GM19099 (cell line): ENCODE measurements around the gene PRKAR2B.

Source experiments
- POLR2A ChIP-seq: IDR thresholded peaks from 3 replicates; pipeline ENCODE4 v1.6.1; 2011; ENCODE audit warnings: low read depth; ENCODE audit not compliant: insufficient read length; ENCODE audit errors: extremely low read depth

The PRKAR2B gene

DNA sequence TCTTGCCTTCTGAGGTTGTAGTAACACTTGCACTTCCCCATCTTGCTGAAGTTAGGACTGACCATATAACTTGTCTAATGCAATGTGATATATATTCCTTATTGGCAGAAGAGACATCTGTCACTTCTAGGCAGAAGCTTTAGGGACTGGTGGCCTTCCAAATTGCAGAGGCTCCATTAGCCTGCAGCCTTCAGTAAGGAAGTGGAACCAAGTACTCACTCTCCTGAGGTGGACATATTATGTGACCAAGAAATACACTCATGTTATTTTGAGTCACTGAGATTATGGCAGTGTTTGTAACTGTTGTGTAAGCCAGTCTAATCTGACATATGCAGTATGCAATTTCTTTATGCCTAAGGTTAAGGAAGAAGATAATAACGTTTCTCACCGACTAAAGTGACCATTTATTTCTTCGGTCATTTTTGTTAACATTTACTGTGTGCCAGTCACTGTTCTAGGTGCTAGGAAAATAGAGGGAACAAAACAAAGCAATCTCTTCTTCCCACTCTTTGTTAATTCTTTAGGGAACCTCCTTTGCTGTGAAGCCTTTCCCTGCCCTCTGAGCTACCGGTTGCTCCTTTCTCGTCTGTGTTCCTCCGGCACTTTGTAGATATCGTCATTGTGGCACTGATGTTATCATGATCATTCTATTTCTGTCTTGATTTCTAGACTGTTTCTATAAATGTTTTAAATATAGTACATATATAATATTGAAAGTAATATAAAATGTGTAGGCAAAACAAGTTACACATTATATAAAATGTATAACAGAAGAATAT, 71.4 kb downstream of the PRKAR2B start:
- no peak for TF ChIP-seq POLR2A

GRCh38 chr7:107118109-107118900, 73.8 kb downstream of the PRKAR2B start:
- no peak for TF ChIP-seq POLR2A

GRCh38 chr7:107119376-107120105, 75.0 kb downstream of the PRKAR2B start:
- TF ChIP-seq POLR2A = no peak

DNA sequence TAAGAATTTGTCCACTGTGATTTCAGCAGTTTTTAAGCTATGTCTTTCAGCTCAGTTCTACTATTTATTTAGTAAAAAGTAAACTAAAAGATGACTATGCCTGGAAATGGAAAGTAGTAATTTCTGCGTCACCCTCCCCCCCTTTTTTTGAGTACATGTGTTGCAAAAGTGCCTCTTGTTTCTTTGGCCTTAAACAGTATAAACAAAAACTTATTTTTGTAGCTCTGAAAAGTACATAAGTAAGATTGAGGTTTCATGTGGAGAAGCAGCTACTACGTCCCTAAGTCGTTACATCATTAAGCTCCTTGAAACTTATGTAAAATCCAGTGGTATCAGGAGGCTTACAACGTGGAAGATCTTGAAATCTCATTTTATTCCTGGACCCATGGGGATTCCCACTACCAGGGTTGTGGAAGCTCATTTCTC, 78.0 kb downstream of the PRKAR2B start:
- no peak for TF ChIP-seq POLR2A

DNA sequence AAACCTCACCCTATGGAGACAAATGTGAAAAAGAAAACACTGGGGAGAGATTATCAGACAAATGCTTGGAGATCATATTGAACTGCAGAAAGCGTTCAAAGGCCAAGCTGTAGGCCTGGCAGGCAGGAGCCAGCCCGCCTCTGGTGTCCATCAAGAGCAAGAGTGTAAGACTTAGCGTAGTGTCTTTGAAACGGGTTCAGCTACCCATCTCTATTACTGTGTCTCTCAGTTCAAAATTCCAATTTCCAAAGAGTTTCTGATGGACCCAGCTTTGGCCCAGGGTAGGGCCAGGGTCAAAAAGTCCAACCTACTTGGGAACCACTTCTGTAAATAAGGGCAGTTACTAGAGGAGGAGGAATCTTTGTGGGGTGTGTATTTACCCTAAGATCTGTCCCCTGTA, 78.9 kb downstream of the PRKAR2B start:
- no peak for TF ChIP-seq POLR2A

DNA sequence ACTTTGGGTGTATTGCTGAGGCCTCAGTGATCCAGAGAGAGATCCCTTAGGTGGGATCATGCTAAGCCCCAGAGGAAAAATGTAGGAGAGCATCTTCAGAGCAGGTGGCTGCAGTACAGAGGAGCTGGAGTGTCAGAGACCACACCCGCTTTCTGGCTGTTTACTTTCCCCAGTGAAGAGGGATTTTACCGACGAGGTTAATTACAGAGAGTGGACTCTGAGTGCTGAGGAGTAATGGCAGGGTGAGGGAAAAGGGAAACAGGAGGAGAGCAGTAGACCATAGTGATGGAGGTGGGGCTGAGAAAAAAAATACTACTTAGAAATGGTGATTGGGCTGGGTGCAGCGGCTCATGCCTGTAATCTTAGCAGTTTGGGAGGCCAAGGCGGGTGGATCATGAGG, 81.0 kb downstream of the PRKAR2B start:
- no peak for TF ChIP-seq POLR2A

- no peak for TF ChIP-seq POLR2A
Observed at GRCh38 chr7:107128217-107128616, 83.7 kb downstream of the PRKAR2B start.

DNA sequence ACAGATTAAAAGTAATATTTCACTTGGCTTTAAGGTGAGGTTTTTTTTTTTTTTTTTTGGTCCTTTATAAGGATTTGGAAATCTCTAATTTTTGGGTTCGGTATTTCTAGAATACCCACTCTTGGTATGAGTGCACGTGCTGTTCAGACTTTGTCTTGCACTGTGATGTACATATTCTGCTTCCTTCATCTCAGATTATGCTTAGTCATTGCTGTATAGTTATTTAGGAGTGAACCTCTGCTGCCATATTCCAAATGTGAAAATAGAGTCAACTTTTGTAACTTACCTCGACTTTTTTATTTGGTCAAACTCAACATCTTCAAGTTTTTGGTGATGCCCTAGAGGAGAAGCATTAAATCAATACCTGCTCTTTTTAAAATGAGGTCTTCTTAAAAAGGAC, 84.2 kb downstream of the PRKAR2B start:
- TF ChIP-seq POLR2A = no peak

- TF ChIP-seq POLR2A = no peak
Observed at GRCh38 chr7:107130487-107131220, 86.1 kb downstream of the PRKAR2B start.

DNA sequence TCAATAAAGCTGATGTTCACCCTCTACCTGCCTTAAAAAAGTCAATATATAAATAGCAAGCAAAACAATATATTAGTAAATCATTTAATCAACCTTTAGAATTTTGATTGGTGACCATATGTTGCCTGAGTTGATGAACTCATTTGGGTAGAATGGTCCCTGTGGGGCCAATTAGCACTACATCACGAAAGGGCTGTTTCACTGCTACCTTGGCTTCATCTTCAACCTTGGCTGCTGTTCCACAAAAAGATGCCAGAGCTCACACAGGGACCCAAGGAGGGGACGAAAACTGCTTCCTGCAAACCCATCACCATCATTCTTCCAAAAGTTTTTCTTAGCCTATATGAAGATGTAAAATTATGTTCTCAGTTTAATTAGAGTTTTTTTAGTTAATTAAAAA, 88.9 kb downstream of the PRKAR2B start:
- no peak for TF ChIP-seq POLR2A

DNA sequence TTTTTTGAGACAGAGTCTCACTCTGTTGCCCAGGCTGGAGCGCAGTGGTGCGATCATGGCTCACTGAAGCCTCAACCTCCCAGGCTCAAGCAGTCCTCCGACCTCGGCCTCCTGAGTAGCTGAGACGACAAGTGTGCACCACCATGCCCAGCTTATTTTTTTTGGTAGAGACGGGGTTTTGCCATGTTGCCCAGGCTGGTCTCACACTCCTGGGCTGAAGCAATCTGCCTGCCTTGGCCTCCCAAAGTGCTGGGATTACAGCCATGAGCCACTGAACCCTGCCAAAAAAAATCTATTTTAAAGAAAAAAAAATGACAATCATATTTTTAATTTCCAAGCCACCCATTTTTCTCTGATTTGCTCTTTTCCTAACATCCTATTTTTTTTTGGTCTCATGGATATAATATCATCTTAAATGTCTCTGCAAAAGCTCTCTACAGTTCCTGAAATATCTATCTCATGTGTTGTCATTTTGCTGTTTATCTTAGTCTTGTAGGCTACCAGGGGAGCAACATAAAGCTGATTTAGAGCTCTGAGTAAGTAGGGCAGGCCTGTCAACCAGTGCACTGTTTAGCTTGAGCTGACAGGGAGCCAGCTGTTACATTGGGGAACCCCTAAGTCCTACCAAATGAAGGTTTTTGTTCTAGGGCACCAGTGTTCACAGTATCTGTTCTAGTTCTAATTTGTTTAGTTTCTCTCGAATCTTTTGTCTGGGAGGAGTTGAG, 94.4 kb downstream of the PRKAR2B start:
- TF ChIP-seq POLR2A = no peak

- TF ChIP-seq POLR2A = no peak
Observed at GRCh38 chr7:107145067-107145838, 100.7 kb downstream of the PRKAR2B start.
